ENCODE results near the gene LTBP3. TPM values are rescaled to one million over a fixed set of nuclear protein-coding genes. Genes with fewer than 3 reads are reported as not detected.
A peak's percentile ranks its signal among the peaks of the same experiment; 100 is the strongest.

The LTBP3 gene
- total and polyA plus RNA-seq, 9 of the 15 experiments (the other 6 are each of a cell fraction or from before 2014, with no cell fraction given) = 0.06 to 20.5 (median 4.8) TPM

DNA sequence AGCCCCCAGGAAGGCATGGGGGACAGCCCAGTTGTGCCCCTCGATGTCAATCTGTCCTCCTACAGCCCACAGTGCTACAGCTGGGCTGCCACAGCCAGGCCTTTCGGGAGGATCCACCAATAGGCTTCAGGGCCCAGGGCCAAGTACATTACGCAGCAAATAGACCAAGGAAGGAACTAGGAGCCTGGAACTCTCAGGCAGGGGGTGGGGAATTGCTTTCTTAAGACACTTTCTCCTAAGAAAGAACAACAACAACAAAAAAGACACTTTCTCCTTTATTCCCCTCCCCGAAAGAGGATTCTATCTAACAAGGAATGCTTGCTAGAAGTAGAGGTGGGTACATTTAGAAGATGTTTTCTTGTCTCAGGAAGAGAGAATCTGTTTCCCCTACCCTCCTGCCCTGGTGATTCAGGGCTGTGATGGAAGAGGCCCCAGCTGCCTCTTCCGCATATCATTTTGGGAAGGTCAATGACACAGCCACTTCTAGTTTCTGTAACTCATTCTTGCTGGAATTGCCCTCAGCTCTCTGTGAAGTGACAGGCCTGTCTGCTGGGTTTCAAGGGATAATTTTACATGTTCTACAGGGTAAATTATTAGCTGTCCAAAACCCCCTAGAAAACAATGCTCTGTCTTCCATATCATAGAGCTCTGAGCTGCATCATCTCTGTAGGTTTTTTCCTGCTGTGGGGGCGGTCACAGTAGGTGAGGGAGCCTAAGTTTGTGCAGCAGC, 65.4 kb downstream of the LTBP3 start (continued):
- TF ChIP-seq, protein P1, sequence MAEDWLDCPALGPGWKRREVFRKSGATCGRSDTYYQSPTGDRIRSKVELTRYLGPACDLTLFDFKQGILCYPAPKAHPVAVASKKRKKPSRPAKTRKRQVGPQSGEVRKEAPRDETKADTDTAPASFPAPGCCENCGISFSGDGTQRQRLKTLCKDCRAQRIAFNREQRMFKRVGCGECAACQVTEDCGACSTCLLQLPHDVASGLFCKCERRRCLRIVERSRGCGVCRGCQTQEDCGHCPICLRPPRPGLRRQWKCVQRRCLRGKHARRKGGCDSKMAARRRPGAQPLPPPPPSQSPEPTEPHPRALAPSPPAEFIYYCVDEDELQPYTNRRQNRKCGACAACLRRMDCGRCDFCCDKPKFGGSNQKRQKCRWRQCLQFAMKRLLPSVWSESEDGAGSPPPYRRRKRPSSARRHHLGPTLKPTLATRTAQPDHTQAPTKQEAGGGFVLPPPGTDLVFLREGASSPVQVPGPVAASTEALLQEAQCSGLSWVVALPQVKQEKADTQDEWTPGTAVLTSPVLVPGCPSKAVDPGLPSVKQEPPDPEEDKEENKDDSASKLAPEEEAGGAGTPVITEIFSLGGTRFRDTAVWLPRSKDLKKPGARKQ (CRISPR knock-in tag; IDR thresholded peaks at IDR 0.05) = no peak
- TF ChIP-seq FOXM1 (IDR thresholded peaks at IDR 0.05; ENCODE audit: low read depth) (no peak), FOXM1 (CRISPR knock-in tag; IDR thresholded peaks at IDR 0.05; ENCODE audit: low read depth) (no peak), HNRNPH1 (optimal IDR thresholded peaks at IDR 0.05; ENCODE audit: low read depth, low read length) (no peak), ETV5 (CRISPR knock-in tag; IDR thresholded peaks at IDR 0.05; ENCODE audit: low read depth) (no peak), SREBF1 (IDR thresholded peaks at IDR 0.05; ENCODE audit: borderline replicate concordance, low read depth, low read length) (no peak), MAZ (CRISPR knock-in tag; conservative IDR thresholded peaks at IDR 0.05 in 1 of 2, IDR thresholded peaks at IDR 0.05 in 1 of 2) (no peak), HDAC2 (IDR thresholded peaks at IDR 0.05) (0 out of 2 replicates have a peak, but pooled peaks have one; percentile 30), GTF2F1 (IDR thresholded peaks at IDR 0.05; ENCODE audit: low read depth, low read length) (no peak), PTRF (tag; IDR thresholded peaks at IDR 0.05) (no peak), NCOA4 (IDR thresholded peaks at IDR 0.05; ENCODE audit: partially characterized antibody) (no peak), NBN (IDR thresholded peaks at IDR 0.05; ENCODE audit: low read depth) (no peak; the same call in 1 of the 2 replicates), TFAM (CRISPR knock-in tag; conservative IDR thresholded peaks at IDR 0.05) (no peak), ZNF584 (CRISPR knock-in tag; IDR thresholded peaks at IDR 0.05; ENCODE audit: low read depth) (0 out of 2 replicates have a peak, but pooled peaks have one; percentile 31), CHD1 (IDR thresholded peaks at IDR 0.05; ENCODE audit: low read length) (no peak)
- TF ChIP-seq, protein P2, sequence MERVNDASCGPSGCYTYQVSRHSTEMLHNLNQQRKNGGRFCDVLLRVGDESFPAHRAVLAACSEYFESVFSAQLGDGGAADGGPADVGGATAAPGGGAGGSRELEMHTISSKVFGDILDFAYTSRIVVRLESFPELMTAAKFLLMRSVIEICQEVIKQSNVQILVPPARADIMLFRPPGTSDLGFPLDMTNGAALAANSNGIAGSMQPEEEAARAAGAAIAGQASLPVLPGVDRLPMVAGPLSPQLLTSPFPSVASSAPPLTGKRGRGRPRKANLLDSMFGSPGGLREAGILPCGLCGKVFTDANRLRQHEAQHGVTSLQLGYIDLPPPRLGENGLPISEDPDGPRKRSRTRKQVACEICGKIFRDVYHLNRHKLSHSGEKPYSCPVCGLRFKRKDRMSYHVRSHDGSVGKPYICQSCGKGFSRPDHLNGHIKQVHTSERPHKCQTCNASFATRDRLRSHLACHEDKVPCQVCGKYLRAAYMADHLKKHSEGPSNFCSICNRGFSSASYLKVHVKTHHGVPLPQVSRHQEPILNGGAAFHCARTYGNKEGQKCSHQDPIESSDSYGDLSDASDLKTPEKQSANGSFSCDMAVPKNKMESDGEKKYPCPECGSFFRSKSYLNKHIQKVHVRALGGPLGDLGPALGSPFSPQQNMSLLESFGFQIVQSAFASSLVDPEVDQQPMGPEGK (CRISPR knock-in tag; IDR thresholded peaks at IDR 0.05; ENCODE audit: borderline replicate concordance) = no peak
- TF ChIP-seq, protein P3, sequence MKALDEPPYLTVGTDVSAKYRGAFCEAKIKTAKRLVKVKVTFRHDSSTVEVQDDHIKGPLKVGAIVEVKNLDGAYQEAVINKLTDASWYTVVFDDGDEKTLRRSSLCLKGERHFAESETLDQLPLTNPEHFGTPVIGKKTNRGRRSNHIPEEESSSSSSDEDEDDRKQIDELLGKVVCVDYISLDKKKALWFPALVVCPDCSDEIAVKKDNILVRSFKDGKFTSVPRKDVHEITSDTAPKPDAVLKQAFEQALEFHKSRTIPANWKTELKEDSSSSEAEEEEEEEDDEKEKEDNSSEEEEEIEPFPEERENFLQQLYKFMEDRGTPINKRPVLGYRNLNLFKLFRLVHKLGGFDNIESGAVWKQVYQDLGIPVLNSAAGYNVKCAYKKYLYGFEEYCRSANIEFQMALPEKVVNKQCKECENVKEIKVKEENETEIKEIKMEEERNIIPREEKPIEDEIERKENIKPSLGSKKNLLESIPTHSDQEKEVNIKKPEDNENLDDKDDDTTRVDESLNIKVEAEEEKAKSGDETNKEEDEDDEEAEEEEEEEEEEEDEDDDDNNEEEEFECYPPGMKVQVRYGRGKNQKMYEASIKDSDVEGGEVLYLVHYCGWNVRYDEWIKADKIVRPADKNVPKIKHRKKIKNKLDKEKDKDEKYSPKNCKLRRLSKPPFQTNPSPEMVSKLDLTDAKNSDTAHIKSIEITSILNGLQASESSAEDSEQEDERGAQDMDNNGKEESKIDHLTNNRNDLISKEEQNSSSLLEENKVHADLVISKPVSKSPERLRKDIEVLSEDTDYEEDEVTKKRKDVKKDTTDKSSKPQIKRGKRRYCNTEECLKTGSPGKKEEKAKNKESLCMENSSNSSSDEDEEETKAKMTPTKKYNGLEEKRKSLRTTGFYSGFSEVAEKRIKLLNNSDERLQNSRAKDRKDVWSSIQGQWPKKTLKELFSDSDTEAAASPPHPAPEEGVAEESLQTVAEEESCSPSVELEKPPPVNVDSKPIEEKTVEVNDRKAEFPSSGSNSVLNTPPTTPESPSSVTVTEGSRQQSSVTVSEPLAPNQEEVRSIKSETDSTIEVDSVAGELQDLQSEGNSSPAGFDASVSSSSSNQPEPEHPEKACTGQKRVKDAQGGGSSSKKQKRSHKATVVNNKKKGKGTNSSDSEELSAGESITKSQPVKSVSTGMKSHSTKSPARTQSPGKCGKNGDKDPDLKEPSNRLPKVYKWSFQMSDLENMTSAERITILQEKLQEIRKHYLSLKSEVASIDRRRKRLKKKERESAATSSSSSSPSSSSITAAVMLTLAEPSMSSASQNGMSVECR (CRISPR knock-in tag; IDR thresholded peaks at IDR 0.05) = 0 out of 2 replicates have a peak, but pooled peaks have one; percentile 45
